Gastrocnemius medialis (tissue), 4 donors: ENCODE measurements around the gene CEACAM3.

Experiments
- POLR2A ChIP-seq, 2 donors: fragments of 450-650 bp; IDR thresholded peaks; one replicate each; pipeline ENCODE4 v1.6.1; 2017; ENCODE audit warnings: antibody characterized with exemption in 2 of 2, mild to moderate bottlenecking in 2 of 2, moderate library complexity in 2 of 2
- TF ChIP-seq, protein P1 (sequence below), 5 experiments: fragments of 450-650 bp in 3 of 5; fragments of 200-600 bp in 2 of 5; sonication (generic) in 2 of 5; IDR thresholded peaks in 4 of 5; conservative IDR thresholded peaks in 1 of 5; 1 replicate in 4 of 5; 2 replicates in 1 of 5; pipeline ENCODE4 v1.5.1; 2016 to 2019; ENCODE audit warnings: antibody characterized with exemption in 5 of 5, mild to moderate bottlenecking in 3 of 5, moderate library complexity in 3 of 5

DNA sequence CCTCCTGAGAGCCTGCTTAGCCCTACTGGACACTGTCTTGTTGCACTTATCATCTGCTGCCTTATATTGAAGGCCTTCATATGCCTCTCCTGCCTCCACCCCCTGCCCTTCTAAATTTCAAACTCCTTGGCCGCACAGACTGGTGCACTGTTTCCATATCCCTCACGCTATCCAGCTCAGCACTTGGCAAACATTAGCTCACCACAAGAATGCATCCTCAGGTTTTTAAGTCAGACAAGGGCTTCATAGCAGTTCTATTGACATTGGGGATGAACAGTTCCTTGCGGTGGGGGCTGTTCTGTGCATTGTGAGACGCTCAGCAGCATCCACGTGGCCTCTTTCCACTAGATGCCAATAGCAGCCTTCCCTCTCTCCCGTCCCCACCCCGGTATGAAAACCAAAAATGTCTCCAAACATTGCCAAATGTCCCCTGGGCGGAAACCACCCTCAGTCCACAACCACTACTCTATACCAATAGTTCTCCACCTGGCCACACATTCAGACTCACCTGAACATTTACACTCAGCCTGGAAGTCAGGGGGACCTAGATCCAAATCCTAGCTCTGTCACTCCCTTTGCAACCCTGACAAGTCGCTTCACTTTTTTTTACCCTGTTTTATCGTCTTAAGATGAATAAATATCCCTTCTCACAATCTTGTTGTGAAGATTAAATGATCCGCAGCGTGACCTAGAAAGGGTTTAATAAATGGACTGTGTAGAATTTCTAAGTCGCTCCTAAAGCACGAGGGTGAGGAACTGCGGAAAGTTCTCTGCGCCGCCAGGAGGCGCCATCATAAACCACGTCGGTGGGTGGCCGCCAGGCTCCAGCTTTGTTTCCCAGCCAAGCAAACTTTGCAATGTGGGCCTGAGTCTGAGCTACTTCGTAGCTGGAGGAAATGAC, 3.6 kb upstream of the CEACAM3 start:
- TF ChIP-seq, protein P1, sequence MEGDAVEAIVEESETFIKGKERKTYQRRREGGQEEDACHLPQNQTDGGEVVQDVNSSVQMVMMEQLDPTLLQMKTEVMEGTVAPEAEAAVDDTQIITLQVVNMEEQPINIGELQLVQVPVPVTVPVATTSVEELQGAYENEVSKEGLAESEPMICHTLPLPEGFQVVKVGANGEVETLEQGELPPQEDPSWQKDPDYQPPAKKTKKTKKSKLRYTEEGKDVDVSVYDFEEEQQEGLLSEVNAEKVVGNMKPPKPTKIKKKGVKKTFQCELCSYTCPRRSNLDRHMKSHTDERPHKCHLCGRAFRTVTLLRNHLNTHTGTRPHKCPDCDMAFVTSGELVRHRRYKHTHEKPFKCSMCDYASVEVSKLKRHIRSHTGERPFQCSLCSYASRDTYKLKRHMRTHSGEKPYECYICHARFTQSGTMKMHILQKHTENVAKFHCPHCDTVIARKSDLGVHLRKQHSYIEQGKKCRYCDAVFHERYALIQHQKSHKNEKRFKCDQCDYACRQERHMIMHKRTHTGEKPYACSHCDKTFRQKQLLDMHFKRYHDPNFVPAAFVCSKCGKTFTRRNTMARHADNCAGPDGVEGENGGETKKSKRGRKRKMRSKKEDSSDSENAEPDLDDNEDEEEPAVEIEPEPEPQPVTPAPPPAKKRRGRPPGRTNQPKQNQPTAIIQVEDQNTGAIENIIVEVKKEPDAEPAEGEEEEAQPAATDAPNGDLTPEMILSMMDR (IDR thresholded peaks at IDR 0.05 in 4 of 5, conservative IDR thresholded peaks at IDR 0.05 in 1 of 5) = no peak
- TF ChIP-seq POLR2A (IDR thresholded peaks at IDR 0.05) = no peak
